Smooth muscle cell (in vitro differentiated cells): ENCODE data around the gene CACNG3. TPM values are rescaled to one million over a fixed set of nuclear protein-coding genes. Genes with fewer than 3 reads are reported as not detected.

Experiments
- DNase-seq: peaks from one replicate; lab custom pipeline; 2025; ENCODE audit not compliant: unreplicated experiment; lab: John Stamatoyannopoulos, UW
- H2AFZ ChIP-seq: fragments of 200-600 bp; sonication (generic); 2 replicates; pipeline ENCODE4 v1.6.0; 2016; ENCODE audit warnings: antibody characterized with exemption, low read depth, mild to moderate bottlenecking
- H3F3A ChIP-seq: fragments of 200-600 bp; sonication (generic); 2 replicates; pipeline ENCODE4 v1.6.0; 2017; ENCODE audit warnings: antibody characterized with exemption, low read depth
- H3K27ac ChIP-seq: fragments of 200-600 bp; sonication (generic); 2 replicates; pipeline ENCODE4 v1.5.1; 2016; ENCODE audit warnings: low read depth, mild to moderate bottlenecking
- H3K27me3 ChIP-seq: fragments of 200-600 bp; sonication (generic); 2 replicates; pipeline ENCODE4 v1.6.1; 2016; ENCODE audit warnings: low read depth, mild to moderate bottlenecking
- H3K36me3 ChIP-seq: fragments of 200-600 bp; sonication (generic); 2 replicates; pipeline ENCODE4 v1.5.1; 2016; ENCODE audit warnings: low read depth
- H3K4me1 ChIP-seq: fragments of 200-600 bp; sonication (generic); 2 replicates; pipeline ENCODE4 v1.5.1; 2016; ENCODE audit warnings: low read depth
- H3K4me2 ChIP-seq: fragments of 200-600 bp; sonication (generic); 2 replicates; pipeline ENCODE4 v1.6.0; 2016; ENCODE audit warnings: mild to moderate bottlenecking
- H3K4me3 ChIP-seq: fragments of 200-600 bp; sonication (generic); 2 replicates; pipeline ENCODE4 v1.5.1; 2016; ENCODE audit warnings: mild to moderate bottlenecking
- H3K79me2 ChIP-seq: fragments of 200-600 bp; sonication (generic); 2 replicates; pipeline ENCODE4 v1.6.0; 2016; ENCODE audit warnings: low read depth, mild to moderate bottlenecking
- H3K9ac ChIP-seq: fragments of 200-600 bp; sonication (generic); 2 replicates; pipeline ENCODE4 v1.6.0; 2016; ENCODE audit warnings: low read depth
- H3K9me3 ChIP-seq: fragments of 200-600 bp; sonication (generic); replicated peaks from 2 replicates; pipeline ENCODE4 v1.5.1; 2016; ENCODE audit warnings: low read depth
- H4K20me1 ChIP-seq: fragments of 200-600 bp; sonication (generic); 2 replicates; pipeline ENCODE4 v1.6.0; 2016; ENCODE audit warnings: low read depth
- WGBS: methylation state at CpG from one replicate; pipeline ENCODE4 v1.1.7; 2016; ENCODE audit warnings: low lambda C conversion rate; 5-methylcytosine and 5-hydroxymethylcytosine counted together
- polyA plus RNA-seq: library from polyadenylated mRNA; unstranded; fragments of >200 nt; fragmentation: Nextera tagmentation; extraction: Ambion mirVana; gene quantifications from 2 replicates; pipeline ENCODE4 v1.2.1, GENCODE V29; 2016
- total RNA-seq: library from RNA; depleted of rRNA; stranded (reverse); fragments of >200 nt; gene quantifications from 2 replicates; pipeline ENCODE4 v1.2.3, GENCODE V29; 2014
- TF ChIP-seq, protein P1 (sequence below): fragments of 200-600 bp; sonication (generic); IDR thresholded peaks from 2 replicates; pipeline ENCODE4 v1.5.1; 2017; ENCODE audit warnings: borderline replicate concordance, mild to moderate bottlenecking, antibody characterized with exemption; ENCODE audit not compliant: insufficient read depth, poor library complexity, severe bottlenecking

Gene CACNG3
- total and polyA plus RNA-seq, 2 experiments from 2014 or later = not detected

DNA sequence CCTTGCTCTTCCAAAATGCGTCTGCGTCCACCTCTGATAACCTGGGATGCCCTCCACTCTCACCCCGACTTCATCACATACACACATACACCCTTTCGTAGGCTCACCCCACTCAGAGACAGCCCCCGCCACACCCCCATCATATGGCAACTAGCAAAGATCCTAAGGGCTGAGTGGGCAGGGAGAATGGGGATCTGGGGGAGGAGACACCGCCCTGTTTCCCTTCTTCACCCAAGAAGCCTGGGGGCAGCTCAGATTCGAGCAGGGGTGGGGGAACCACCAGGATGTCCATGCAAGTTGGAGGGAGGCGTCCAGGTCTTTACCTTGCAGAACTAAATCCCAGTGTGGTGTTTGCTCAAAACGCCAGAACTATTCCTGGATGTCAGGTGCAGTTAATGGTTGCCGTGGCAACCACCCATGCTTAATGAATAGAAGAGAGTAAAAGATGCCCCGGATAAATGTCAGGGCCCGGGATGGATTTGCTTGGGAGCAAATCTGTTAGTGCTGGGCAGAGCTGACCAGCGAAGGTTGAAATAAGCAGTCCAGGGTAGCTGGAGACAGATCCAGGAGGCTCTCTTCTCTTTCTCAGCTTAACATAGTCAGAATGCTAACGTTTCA lies 72.8 kb downstream of the CACNG3 start:
- no peaks in the 10 kb centered on the region for H3K79me2 ChIP-seq
- H3K27me3 ChIP-seq = peaks cover 6% of the 10 kb centered on the region
- no peaks in the 10 kb centered on the region for H3F3A ChIP-seq
- H3K9ac ChIP-seq = no peak overlapping the region
- H3K4me1 ChIP-seq = no peaks in the 10 kb centered on the region
- H2AFZ ChIP-seq = no peak overlapping the region
- H3K27ac ChIP-seq = no peak overlapping the region
- H3K9me3 ChIP-seq = no peaks in the 10 kb centered on the region
- WGBS = 81% methylated on average over 14 of the region's 14 CpGs
- no peak for DNase-seq
- H3K4me3 ChIP-seq = no peak overlapping the region
- no peaks in the 10 kb centered on the region for H3K36me3 ChIP-seq
- H4K20me1 ChIP-seq = no peaks in the 10 kb centered on the region
- TF ChIP-seq, protein P1, sequence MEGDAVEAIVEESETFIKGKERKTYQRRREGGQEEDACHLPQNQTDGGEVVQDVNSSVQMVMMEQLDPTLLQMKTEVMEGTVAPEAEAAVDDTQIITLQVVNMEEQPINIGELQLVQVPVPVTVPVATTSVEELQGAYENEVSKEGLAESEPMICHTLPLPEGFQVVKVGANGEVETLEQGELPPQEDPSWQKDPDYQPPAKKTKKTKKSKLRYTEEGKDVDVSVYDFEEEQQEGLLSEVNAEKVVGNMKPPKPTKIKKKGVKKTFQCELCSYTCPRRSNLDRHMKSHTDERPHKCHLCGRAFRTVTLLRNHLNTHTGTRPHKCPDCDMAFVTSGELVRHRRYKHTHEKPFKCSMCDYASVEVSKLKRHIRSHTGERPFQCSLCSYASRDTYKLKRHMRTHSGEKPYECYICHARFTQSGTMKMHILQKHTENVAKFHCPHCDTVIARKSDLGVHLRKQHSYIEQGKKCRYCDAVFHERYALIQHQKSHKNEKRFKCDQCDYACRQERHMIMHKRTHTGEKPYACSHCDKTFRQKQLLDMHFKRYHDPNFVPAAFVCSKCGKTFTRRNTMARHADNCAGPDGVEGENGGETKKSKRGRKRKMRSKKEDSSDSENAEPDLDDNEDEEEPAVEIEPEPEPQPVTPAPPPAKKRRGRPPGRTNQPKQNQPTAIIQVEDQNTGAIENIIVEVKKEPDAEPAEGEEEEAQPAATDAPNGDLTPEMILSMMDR = no peak
- H3K4me2 ChIP-seq = no peak overlapping the region

DNA sequence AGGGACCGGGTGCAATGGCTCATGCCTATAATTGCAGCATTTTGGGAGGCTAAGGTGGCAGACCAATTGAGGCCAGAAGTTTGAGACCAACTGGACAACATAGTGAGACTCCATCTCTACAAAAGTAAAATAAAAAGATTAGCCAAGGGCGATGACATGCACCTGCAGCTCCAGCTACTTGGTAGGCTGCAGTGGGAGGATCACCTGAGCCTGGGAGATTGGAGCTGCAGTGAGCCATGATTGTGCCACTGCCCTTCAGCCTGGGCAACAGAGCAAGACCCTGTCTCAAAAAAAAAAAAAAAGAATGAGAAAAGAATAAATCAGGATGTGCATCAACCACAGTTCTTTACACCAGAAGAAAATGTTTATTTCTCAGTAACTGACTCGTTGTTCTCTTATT lies 76.0 kb downstream of the CACNG3 start:
- H3K9ac ChIP-seq = no peak overlapping the region
- H4K20me1 ChIP-seq = no peaks in the 10 kb centered on the region
- no peak overlapping the region for H2AFZ ChIP-seq
- H3K9me3 ChIP-seq = no peaks in the 10 kb centered on the region
- DNase-seq = no peak
- peaks cover 3% of the 10 kb centered on the region for H3K27me3 ChIP-seq
- H3K4me3 ChIP-seq = no peak overlapping the region
- H3K36me3 ChIP-seq = no peaks in the 10 kb centered on the region
- no peaks in the 10 kb centered on the region for H3F3A ChIP-seq
- no peaks in the 10 kb centered on the region for H3K79me2 ChIP-seq
- no peak overlapping the region for H3K27ac ChIP-seq
- H3K4me1 ChIP-seq = no peaks in the 10 kb centered on the region
- H3K4me2 ChIP-seq = no peak overlapping the region
- TF ChIP-seq, protein P1 = no peak
- WGBS = 85% methylated on average over 3 of the region's 3 CpGs

DNA sequence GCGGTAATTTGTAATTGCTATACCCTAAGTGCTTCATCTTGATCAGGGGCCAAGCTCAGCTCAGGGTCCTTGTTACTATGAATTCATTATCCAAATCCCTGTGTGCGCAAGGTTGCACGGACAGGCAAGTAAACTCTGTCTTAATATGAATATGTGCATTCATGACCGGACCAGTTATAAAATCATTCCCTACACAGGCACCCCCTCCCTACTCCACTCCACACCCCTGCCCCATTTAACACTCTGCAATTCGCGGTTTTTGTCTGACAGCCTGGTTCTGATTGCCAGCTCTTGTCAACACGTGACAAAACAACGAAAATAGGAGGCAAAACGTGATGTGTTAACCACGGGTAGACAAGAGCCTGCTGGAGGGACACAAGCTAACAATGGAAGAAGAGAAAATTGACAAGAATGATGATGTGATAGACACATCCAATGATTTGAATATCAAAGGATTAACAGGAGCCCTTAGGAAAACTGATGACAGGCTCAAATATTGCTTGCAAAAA lies 76.5 kb downstream of the CACNG3 start:
- TF ChIP-seq, protein P1 = no peak
- no peaks in the 10 kb centered on the region for H3K4me1 ChIP-seq
- 91% methylated on average over 10 of the region's 10 CpGs for WGBS
- DNase-seq = no peak
- H3K9me3 ChIP-seq = no peaks in the 10 kb centered on the region
- no peak overlapping the region for H3K4me3 ChIP-seq
- H3K79me2 ChIP-seq = no peaks in the 10 kb centered on the region
- no peak overlapping the region for H3K9ac ChIP-seq
- H4K20me1 ChIP-seq = no peaks in the 10 kb centered on the region
- no peaks in the 10 kb centered on the region for H3K36me3 ChIP-seq
- H3K27ac ChIP-seq = no peak overlapping the region
- peaks cover 3% of the 10 kb centered on the region for H3K27me3 ChIP-seq
- no peak overlapping the region for H3K4me2 ChIP-seq
- H2AFZ ChIP-seq = no peak overlapping the region
- no peaks in the 10 kb centered on the region for H3F3A ChIP-seq

DNA sequence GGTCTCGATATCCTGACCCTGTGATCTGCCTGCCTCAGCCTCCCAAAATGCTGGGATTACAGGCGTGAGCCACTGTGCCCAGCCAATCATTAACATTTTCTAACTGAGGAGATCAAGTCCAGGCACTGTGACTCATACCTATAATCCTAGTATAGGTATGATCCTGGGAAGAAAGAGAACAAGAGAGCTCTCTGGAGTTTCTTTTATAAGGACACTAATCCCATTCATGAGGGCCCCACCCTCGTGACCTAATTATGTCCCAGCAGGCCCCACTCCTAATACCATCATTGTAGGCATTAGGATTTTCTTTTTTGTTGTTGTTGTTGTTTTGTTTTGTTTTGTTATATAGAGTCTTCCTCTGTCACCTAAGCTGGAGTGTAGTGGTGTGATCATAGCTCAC lies 80.4 kb downstream of the CACNG3 start:
- no peak overlapping the region for H3K4me3 ChIP-seq
- H4K20me1 ChIP-seq = no peaks in the 10 kb centered on the region
- peaks cover 3% of the 10 kb centered on the region for H3K27me3 ChIP-seq
- no peaks in the 10 kb centered on the region for H3K9me3 ChIP-seq
- H3K4me1 ChIP-seq = no peaks in the 10 kb centered on the region
- TF ChIP-seq, protein P1 = no peak
- H3F3A ChIP-seq = no peaks in the 10 kb centered on the region
- DNase-seq = no peak
- H3K4me2 ChIP-seq = no peak overlapping the region
- no peaks in the 10 kb centered on the region for H3K36me3 ChIP-seq
- no peaks in the 10 kb centered on the region for H3K79me2 ChIP-seq
- H3K9ac ChIP-seq = no peak overlapping the region
- no peak overlapping the region for H2AFZ ChIP-seq
- WGBS = 88% methylated on average over 3 of the region's 3 CpGs
- no peak overlapping the region for H3K27ac ChIP-seq
